GM18519 (cell line): ENCODE results near the gene UGT2B15.

ENCODE experiments used
- ATAC-seq: cut with Tn5 transposase; IDR thresholded peaks from one replicate; pipeline ENCODE4 v1.9.1; 2021; ENCODE audit warnings: mild to moderate bottlenecking, moderate library complexity; ENCODE audit not compliant: unreplicated experiment, low FRiP score

The UGT2B15 gene

GRCh38 chr4:68656445-68656973, 13.9 kb downstream of the UGT2B15 start:
- ATAC-seq = peak; percentile 32

GRCh38 chr4:68655764-68656444, 14.5 kb downstream of the UGT2B15 start:
- ATAC-seq = no peak

DNA sequence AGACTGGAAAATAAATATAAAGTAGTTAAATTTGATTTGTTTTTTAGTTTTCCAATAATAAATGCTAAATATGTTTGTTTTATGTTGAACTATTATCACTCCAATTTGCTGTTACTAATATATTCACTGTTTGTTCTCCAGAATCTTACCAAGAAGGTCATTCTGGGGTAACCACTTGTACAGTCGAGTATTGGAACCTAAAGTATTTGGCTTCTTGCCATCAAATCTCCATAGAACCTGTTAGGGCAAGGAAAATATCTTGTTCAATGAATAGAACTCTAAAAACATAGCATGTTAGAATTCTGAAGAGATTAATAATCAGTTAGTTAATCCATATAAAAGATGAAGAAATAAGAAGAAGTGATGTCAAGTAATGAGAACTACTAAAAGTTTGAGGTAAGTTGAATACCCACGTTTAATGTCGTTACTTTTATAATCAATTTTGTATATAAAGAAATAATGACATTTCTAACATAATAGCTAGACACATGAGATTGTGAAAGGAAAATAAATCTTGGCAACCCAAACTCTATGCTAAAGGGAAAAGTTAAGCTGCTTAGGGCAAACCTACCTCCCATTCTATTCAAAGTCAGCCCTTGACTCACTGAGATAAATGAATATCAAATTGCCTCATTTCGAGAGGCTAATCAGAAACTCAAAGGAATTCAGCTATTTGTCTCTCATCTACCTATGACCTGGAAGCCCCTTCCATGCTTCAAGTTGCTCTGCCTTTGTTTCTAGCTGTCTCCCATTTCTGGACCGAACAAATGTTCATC, 15.3 kb downstream of the UGT2B15 start:
- no peak for ATAC-seq

DNA sequence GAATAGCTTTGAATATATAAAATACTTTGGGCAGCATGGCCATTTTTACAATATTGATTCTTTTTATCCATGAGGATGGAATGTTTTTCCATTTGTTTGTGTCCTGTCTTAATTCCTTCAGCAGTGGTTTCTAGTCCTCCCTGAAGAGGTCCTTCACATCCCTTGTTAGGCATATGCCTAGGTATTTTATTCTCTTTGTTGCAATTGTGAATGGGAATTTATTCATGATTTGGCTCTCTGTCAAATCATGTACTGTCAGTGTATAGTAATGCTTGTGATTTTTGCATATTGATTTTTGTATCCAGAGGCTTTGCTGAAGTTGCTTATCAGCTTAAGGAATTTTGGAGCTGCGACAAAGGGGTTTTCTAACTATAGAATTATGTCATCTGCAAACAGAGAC, 18.5 kb downstream of the UGT2B15 start:
- no peak for ATAC-seq

- ATAC-seq = no peak
Observed at GRCh38 chr4:68630371-68630770, 40.1 kb downstream of the UGT2B15 start.

DNA sequence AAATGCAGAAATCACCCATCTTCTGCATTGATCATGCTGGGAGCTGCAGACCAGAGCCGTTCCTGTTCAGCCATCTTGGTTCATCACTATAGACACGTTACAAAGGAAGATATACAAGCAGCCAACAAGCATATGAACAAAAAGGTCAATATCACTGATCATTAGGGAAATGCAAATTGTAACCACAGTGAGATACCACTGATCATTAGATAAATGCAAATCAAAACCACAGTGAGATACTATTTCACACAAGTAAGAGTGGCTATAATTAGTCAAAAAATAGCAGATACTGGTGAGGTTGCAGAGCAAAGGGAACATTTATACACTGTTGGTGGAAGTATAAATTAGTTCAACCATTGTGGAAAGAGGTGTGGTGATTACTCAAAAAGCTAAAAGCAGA, 47.7 kb downstream of the UGT2B15 start:
- ATAC-seq = peak; percentile 84

GRCh38 chr4:68617003-68617698, 53.3 kb downstream of the UGT2B15 start:
- ATAC-seq = no peak

DNA sequence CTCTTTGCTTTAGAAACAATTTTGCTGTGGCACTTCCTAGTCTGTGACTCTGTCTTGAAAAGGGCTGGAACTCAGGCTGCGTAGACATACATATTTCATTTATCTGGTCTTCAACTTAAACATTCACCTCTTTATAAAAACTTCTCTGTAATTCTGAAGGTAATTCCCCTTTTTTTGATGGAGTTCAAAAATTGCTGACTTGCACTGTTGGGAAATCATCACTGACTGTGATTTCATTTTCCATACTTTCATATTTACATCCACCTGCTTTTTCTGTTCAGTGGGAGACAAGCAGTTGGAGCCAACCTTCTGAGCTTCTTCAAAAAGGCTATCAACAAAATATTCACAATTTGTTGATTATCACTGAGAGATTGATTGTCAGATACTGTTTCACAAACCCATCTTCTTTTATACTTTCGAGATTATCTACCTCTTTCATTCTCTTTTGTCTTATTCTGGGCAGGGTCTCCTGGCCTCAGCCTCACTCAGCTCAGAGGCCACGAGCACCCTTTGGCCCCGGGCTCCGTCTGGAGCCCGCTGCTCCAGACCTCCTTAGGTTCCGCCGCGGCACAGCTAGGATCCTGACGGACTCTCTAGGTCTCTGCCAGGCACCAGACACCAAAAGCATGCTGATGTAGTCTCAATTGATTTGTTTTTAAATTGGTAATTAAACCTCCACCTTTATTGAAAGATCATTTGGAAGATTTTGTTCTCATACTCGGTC, 54.6 kb downstream of the UGT2B15 start:
- no peak for ATAC-seq

DNA sequence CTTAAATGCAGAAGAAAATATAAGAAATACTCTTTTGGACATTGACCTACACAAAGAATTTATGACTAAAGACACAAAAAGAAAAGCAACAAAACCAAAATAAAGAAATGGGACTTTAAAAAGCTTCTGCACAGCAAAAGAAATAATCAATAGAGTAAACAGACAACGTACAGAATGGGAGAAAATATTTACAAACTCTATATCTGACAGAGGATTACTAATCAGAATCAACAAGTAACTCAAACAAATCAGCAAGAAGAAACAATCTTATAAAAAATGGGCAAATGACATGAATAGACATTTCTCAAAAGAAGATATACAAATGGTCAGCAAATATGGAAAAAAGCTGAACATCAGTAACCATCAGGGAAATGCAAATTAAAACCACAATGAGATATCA, 56.7 kb downstream of the UGT2B15 start:
- ATAC-seq = no peak

DNA sequence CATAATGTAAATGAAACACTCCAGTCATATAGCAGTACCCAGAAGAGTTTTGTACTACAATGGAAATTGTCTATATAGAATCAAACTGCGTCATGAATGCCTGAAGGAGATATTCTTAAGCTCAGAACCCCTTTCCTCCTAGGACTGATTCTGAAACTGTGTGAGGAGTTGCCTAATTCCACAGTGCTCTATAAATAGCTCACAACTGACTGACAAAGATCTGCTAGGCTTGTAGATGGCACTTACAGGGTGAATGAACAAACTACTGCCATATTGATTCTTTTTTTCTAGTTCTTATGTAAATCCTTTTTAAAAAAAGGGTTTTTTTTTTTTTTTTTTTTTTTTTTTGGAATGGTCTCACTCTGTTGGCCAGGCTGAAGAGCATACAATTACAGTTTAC, 64.2 kb downstream of the UGT2B15 start:
- no peak for ATAC-seq

GRCh38 chr4:68599150-68599549, 71.3 kb downstream of the UGT2B15 start:
- ATAC-seq = no peak

DNA sequence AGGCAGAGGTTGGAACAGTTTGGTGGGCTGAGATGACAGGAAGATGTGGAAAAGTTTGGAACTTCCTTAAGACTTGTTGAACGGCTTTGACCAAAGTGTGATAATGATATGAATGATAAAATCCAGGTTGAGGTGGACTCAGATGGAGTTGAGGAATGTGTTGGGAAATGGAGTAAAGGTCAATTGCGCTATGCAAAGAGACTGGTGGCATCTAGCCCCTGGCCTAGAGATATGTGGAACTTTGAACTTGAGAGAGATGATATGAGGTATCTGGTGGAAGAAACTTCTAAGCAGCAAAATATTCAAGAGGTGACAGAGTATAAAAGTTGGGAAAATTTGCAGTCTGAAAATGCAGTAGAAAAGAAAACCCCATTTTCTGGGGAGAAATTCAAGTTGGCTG, 73.0 kb downstream of the UGT2B15 start:
- ATAC-seq = no peak
